Caki2 (cell line): ENCODE results near the gene SLC39A7. TPM values are rescaled to one million over a fixed set of nuclear protein-coding genes. Genes with fewer than 3 reads are reported as not detected.

Experiments used
- DNase-seq: peaks from one replicate; pipeline ENCODE4 v3.0.0-alpha.2; 2015; ENCODE audit warnings: low read depth
- in situ Hi-C: cut with HindIII; loops from 2 replicates; pipeline ENCODE4 v1.10.0; 2016; ENCODE audit warnings: low sequenced_read_pairs, low pct_unique_long_range_greater_than_20kb, mixed read lengths
- total RNA-seq: library from RNA; depleted of rRNA; stranded (reverse); fragments of >200 nt; shearing (Covaris generic); gene quantifications from 2 replicates; pipeline ENCODE4 v1.2.3, GENCODE V29; 2014; ENCODE audit warnings: low replicate concordance; rRNA removed

SLC39A7 gene
- total RNA-seq = 232 and 245 TPM in 2 replicates

GRCh38 chr6:33200219-33201146 is at the start of gene SLC39A7, which contains the start of gene RXRB:
SLC39A7 (plus strand) TSS chr6:33200867; CDS start chr6:33201246, 379 bp downstream.
RXRB (minus strand) TSS chr6:33200665; CDS start chr6:33200476, 189 bp downstream.
- in situ Hi-C loops = no loop called here
- DNase-seq = peak; percentile 99

DNA sequence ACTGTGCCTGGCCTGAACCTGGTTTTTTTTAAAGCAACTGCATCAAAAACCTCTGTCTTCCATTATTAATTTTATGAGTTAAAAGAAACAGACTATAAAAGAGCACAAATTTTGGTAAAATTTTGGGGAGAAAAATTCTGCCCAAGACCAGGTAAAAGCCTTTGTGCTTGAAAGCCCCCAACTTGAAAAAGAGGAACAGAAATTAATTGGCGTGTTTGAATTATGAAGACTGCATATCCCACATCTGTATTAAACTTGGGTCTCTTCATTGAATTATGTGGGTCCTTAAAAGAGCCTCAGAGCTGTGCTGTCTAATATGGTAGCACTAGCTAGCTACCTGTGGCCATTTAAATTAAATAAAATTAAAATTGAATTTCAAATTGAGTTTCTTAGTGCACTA is 49.6 kb upstream of the SLC39A7 start:
- no peak for DNase-seq
- in situ Hi-C loops = no loop called here

- in situ Hi-C loops = no loop called here
- no peak for DNase-seq
These were observed 46.3 kb upstream of the SLC39A7 start for GRCh38 chr6:33154349-33154748.

DNA sequence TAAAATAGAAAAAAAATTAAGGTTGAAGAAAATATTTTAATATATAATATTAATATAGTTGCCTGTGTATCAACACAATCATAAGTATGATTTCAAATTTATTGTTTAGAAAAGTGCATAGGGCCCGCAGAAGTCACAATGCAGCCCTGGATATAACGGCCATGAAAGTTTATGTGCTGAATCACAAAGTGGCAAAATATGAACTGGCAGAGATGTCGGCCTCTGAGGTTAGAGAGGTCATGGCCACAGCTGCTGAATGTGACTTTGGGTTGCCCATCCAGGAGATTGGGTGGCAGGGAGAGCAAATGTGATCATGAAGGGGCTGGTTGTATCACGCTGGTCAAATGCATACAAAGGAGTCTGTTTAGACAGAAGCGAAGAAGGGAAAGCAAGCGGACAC is 44.1 kb upstream of the SLC39A7 start:
- DNase-seq = no peak
- in situ Hi-C loops = no loop called here

DNA sequence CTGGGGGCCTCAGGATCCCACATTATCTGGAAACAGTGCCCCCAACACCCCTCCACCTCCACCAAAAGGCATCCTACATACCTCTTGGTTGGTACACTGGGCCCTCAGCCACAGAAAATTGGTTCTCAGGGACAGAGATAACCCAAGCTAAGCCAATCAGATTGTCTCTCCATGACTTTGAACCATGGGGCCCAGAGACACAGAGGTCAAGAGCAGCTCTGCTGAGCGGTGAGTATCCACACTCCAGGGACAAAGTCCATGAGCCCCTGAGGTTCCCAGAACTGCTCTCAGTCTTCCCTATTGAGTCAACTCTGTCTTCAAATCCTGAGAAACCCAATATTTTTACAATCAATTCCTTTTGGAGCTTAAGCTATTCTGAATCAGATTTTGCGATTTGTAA is 43.7 kb upstream of the SLC39A7 start:
- in situ Hi-C loops = no loop called here
- no peak for DNase-seq

DNA sequence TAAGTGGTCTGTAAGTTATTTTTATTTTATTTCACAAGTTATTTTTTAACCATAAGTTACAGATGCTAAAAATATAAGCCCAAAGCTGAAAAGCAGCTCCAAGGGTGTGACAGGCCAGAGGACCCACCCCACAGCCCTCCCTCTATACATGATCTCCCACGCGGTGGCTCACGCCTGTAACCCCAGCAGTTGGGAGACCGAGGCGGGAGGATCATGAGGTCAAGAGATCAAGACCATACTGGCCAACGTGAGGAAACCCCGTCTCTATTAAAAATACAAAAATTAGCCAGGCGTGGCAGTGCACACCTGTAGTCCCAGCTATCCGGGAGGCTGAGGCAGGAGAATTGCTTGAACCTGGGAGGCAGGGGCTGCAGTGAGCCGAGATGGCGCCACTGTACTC is 40.6 kb upstream of the SLC39A7 start:
- no peak for DNase-seq
- in situ Hi-C loops = no loop called here

DNA sequence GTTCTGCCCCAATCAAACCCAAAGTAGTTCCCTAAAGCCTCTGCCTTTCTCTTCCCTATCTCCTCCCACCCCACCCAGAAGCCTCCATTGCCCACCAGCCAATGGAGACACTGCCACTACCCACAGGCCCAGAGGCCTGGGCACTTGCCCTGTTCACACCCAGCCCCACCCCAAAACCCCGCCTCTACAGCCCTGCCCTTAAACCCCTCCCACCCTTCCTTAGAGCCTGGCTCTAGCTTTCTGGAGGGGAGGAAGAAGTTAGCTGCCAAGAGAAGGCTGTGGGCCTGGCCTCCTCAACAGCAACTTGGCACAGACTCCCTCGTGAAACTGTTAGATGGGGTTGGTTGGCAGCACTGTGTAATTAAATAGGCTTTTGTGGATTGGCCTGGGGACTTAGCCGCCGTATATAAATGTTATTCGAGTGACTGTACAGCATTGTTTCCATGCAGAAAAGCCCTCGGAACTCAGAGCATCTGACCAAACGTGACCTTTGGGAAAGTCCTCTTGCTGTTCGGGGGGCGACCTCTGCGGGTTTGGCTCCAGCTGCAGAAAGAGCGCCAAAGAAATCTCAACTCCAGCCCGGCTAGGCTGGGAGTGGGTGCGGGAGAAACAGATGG is 39.8 kb upstream of the SLC39A7 start:
- in situ Hi-C loops = no loop called here
- peak; percentile 73 for DNase-seq

DNA sequence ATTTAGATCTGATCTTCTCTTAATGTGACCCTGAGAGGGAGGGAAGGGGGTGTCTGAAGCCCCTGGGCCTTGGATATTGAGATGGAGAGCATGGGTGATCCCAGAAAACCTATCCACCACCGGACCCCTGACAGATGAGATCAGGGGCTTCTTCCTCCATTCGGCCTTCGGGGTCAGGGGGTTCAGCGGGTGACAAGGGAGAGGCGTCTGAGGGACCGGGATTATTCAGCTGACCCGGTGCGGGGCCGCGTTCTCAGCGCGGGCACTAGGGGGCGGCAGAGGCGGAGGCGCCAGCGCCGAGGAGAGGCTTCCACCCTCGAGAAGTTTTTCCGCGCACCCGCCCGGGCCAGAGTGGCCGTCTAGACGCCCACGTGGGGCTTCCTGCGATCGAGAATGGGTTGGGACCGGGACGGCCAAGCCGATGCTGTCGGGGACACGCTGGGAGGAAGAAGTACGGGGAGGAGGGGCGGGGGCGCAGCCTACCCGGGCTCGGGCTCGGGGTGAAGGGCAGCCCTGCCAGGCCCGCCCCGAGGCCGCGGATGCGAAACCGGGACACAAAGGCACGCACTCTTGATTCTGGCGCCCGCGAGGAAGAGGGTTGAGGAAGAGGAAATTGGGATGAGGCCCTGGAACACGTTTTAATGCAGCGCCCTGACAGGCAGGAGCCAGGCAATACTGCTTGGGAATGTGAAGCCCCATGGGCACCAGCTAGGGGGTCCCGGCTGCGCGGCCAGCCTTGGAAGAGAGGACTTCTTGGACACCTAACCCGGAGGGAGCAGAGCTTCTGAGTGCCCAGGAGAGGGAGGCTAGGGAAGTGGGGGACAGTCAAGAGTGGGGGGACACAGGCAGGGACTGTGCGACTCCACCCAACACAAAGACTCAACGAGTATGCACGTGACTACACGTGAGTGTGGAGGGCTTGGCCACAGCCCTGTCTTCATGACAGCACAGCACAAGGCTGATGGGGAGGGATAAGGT is 39.0 kb upstream of the SLC39A7 start:
- peak; percentile 51 for DNase-seq
- in situ Hi-C loops = no loop called here

DNA sequence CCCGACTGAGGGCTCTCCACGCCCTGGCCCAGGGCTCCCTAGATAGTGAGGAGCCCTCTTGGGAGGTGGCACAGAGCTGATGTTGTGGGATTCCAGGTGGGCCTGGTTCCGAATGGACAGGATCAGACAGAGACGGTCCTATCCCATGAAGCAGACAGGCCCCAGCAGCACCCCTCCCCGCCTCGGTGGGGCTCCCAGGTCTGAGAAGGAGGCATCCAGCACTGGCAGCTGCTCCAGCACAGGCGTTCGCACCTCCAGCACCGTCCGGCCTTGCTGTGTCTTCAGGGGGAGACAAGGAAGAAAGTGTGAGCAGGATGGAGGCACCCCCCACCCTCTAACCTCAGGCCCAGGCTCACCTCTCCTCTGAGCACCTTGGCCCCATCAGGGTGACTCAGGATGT is 37.1 kb upstream of the SLC39A7 start:
- no peak for DNase-seq
- in situ Hi-C loops = no loop called here

- in situ Hi-C loops = no loop called here
These were observed 36.5 kb upstream of the SLC39A7 start for GRCh38 chr6:33164176-33164575.

DNA sequence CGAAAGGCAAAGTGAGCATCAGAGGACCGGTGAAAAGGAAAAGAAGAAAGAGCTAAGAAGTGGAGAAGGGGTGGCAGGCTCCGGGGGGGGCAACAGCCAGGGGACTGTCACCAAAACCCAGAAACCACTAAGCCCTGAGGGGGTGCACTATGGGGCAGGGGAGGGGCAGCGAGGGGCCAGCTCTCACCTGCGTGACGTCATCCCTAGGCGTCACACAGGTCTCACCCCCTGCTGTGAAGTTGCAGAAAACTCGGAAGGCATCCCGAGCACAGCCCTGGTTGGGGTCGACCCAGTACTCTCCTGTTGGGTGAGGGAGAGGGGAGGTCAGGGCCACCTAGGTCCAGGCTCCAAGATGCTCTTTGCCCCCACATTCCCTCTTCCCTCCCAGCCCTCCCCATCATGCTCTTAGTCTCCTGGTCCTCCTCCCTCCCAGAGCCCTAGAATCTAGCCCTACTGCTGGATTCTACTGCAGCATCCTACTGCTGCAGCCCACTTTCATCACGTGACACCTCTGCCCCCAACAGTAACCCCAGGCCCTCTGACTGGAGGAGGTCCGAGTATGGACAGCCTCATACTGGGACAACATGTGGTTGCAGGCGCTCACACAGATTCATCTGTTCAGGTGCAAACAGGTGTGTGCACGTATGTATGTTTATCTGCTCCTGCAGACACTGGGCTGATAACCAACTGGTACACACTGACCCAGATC is 35.8 kb upstream of the SLC39A7 start:
- no peak for DNase-seq
- in situ Hi-C loops = no loop called here

More at GRCh38 chr6:33164176-33164575, 36.5 kb upstream of the SLC39A7 start:
- DNase-seq = no peak

GRCh38 chr6:33165581-33166258 is 34.9 kb upstream of the SLC39A7 start:
- in situ Hi-C loops = no loop called here

GRCh38 chr6:33166363-33166762 is 34.3 kb upstream of the SLC39A7 start:
- no peak for DNase-seq
- in situ Hi-C loops = no loop called here

More at GRCh38 chr6:33165581-33166258, 34.9 kb upstream of the SLC39A7 start:
- DNase-seq = no peak

GRCh38 chr6:33166811-33167210 is 33.9 kb upstream of the SLC39A7 start:
- no peak for DNase-seq
- in situ Hi-C loops = no loop called here

DNA sequence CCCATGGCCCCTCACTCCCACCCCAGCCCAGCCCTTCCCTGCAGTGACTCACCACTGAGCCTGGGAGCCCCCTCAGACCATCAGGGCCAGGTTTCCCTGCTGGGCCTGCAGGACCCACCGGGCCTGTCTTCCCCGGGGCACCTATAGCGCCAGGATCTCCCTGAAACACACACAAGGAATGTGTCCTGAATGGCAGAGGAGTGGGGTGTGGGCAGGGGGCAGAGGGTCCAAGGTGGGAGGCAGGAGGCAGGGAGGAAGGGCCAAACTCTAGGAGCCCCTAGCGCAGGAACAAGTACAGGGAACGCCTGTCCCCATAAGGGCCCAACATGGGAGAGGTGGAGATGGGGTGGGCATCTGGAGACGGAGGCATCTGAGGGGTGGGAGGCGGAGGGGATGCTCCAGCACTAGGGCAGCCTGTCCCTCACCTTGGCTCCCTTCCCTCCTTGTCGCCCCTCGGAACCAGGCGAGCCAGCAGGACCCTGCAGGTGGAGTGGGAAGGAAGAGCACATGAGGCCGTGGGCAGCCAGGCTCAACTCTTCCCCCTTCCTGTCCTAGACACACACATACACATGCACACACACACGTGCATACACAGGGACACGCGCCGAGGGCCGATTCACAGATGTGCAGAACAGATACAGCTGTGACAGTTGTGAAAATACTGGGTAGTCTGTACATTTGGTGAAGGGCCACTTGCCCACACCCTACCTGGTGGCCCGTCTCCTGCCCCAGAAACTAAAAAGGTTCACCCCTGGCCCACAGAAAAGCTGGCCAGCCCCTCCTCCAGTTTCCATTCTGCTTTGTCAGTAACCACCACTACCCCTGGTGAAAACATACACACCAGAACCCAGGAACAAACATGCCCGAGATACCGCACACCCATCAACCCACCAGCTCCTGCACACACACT is 33.0 kb upstream of the SLC39A7 start:
- in situ Hi-C loops = no loop called here
- no peak for DNase-seq

DNA sequence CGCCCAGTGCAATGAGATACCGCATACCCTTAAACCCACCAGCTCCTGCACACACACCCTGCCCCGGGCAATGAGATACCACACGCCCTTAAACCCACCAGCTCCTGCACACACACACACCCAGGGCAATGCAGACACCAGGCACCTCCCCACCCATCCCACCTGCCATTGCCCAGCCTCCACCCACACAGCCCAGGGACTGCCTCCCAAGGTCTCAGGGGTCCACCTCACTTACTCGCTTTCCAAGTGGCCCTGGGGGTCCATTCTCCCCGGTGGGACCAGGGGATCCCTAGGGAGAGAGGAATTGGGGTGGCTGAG is 32.4 kb upstream of the SLC39A7 start:
- in situ Hi-C loops = no loop called here
- no peak for DNase-seq
